ENCODE data around the gene GPR107.

DNA sequence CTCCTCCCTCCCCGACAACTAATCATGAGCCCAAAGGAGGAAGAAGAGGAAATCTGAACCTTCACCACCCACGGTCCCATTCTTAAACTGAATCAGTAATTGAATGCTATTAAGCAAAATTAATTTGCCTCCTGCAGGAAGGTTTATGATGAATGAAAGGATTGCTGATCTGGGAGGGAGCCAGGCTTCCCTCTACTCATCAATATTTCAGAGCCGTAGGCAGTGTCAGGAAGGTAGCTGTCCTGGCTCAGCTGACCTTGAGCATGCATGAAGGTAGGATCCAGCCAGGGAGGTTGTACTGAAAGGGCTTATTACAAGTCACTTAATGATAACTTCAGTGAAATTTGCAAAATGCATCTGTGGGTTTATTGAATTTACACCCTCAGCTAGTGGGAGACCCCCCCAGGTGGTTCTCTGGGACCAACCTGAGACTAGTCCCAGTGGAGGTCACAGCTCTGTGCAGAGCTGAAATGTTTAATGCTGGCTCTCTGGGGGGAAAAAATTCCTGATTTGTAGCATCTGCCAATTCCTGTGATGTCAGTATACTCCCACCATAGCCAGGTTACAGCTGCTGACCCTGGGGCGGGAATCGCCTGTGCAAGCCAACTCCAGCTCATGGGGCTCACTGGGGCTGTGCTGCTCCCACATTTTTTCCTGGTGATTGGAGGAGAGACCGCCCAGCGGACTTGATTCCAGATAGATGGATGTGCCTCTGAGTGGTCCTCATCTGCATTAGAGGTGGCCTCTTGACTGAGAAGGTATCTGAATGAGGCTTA lies 70.6 kb downstream of the GPR107 start:
- TF ChIP-seq, protein P1, sequence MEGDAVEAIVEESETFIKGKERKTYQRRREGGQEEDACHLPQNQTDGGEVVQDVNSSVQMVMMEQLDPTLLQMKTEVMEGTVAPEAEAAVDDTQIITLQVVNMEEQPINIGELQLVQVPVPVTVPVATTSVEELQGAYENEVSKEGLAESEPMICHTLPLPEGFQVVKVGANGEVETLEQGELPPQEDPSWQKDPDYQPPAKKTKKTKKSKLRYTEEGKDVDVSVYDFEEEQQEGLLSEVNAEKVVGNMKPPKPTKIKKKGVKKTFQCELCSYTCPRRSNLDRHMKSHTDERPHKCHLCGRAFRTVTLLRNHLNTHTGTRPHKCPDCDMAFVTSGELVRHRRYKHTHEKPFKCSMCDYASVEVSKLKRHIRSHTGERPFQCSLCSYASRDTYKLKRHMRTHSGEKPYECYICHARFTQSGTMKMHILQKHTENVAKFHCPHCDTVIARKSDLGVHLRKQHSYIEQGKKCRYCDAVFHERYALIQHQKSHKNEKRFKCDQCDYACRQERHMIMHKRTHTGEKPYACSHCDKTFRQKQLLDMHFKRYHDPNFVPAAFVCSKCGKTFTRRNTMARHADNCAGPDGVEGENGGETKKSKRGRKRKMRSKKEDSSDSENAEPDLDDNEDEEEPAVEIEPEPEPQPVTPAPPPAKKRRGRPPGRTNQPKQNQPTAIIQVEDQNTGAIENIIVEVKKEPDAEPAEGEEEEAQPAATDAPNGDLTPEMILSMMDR (IDR thresholded peaks at IDR 0.05), result no peak
- TF ChIP-seq POLR2A (IDR thresholded peaks at IDR 0.05), result no peak
